Neural cell (in vitro differentiated cells): Measurements from ENCODE around the gene TNFSF9. TPM values are rescaled to one million over a fixed set of nuclear protein-coding genes. Genes with fewer than 3 reads are reported as not detected.

ENCODE experiments used
- H2AFZ ChIP-seq: fragments of 200-600, 300-800 bp; sonication (generic), shearing (Covaris generic); 2 replicates; pipeline ENCODE4 v1.6.0; 2014; ENCODE audit warnings: low read depth, mild to moderate bottlenecking, antibody characterized with exemption, low read length, moderate library complexity
- H3F3A ChIP-seq: fragments of 200-600 bp; shearing (Covaris generic); 2 replicates; pipeline ENCODE4 v1.6.1; 2016; ENCODE audit warnings: mild to moderate bottlenecking, moderate library complexity, mixed read lengths, antibody characterized with exemption, low read length; ENCODE audit not compliant: insufficient read depth, poor library complexity, severe bottlenecking
- H3K27ac ChIP-seq: fragments of 200-600, 300-800 bp; sonication (generic), shearing (Covaris generic); 2 replicates; pipeline ENCODE4 v1.5.1; 2014; ENCODE audit warnings: mild to moderate bottlenecking, low read length, moderate library complexity
- H3K27me3 ChIP-seq: fragments of 300-800, 200-600 bp; sonication (generic), shearing (Covaris generic); 2 replicates; pipeline ENCODE4 v1.6.0; 2014; ENCODE audit warnings: mild to moderate bottlenecking, low read depth, low read length, moderate library complexity; ENCODE audit not compliant: insufficient read depth
- H3K36me3 ChIP-seq: fragments of 300-800, 200-600 bp; sonication (generic), shearing (Covaris generic); 2 replicates; pipeline ENCODE4 v1.5.1; 2014; ENCODE audit warnings: mild to moderate bottlenecking, antibody characterized with exemption, low read length, moderate library complexity; ENCODE audit not compliant: insufficient read depth
- H3K4me2 ChIP-seq: fragments of 300-800, 200-600 bp; sonication (generic), shearing (Covaris generic); 2 replicates; pipeline ENCODE4 v1.6.0; 2014; ENCODE audit warnings: mild to moderate bottlenecking, low read length
- H3K4me3 ChIP-seq: fragments of 300-800, 200-600 bp; sonication (generic), shearing (Covaris generic); 2 replicates; pipeline ENCODE4 v1.5.1; 2014; ENCODE audit warnings: mild to moderate bottlenecking, low read length, moderate library complexity
- H3K79me2 ChIP-seq: fragments of 200-600 bp; shearing (Covaris generic); replicated peaks from 2 replicates; pipeline ENCODE4 v1.6.0; 2014; ENCODE audit warnings: mild to moderate bottlenecking, low read length, moderate library complexity; ENCODE audit not compliant: insufficient read depth
- H3K9ac ChIP-seq: fragments of 300-800, 200-600 bp; sonication (generic), shearing (Covaris generic); 2 replicates; pipeline ENCODE4 v1.6.1; 2016; ENCODE audit warnings: mild to moderate bottlenecking, low read length, mixed read lengths
- H3K9me2 ChIP-seq: fragments of 200-600 bp; shearing (Covaris generic); 2 replicates; pipeline ENCODE4 v1.6.1; 2016; ENCODE audit warnings: mild to moderate bottlenecking, low read length, mixed read lengths; ENCODE audit not compliant: insufficient read depth
- H3K9me3 ChIP-seq: fragments of 200-600, 300-800 bp; sonication (generic), shearing (Covaris generic); 2 replicates; pipeline ENCODE4 v1.6.1; 2016; ENCODE audit warnings: mild to moderate bottlenecking, mixed run types, low read length, moderate library complexity, mixed read lengths
- H4K20me1 ChIP-seq: fragments of 200-600 bp; shearing (Covaris generic); 2 replicates; pipeline ENCODE4 v1.6.1; 2016; ENCODE audit warnings: mild to moderate bottlenecking, mixed run types; ENCODE audit not compliant: insufficient read depth
- EP300 ChIP-seq: fragments of 450-650 bp; conservative IDR thresholded peaks from 2 replicates; pipeline ENCODE4 v1.6.1; 2014; ENCODE audit warnings: antibody characterized with exemption, mild to moderate bottlenecking, moderate library complexity; ENCODE audit not compliant: poor library complexity, severe bottlenecking
- EZH2 ChIP-seq: fragments of 200-600, 300-800 bp; shearing (Covaris generic), sonication (generic); IDR thresholded peaks from 2 replicates; pipeline ENCODE4 v1.6.1; 2014; ENCODE audit warnings: antibody characterized with exemption, low read length, borderline replicate concordance, mild to moderate bottlenecking; ENCODE audit not compliant: insufficient read depth, poor library complexity, severe bottlenecking
- MXI1 ChIP-seq: fragments of 450-650 bp; conservative IDR thresholded peaks from 2 replicates; pipeline ENCODE4 v1.6.1; 2014; ENCODE audit warnings: antibody characterized with exemption, mild to moderate bottlenecking; ENCODE audit not compliant: poor library complexity, severe bottlenecking
- POLR2AphosphoS5 ChIP-seq: IDR thresholded peaks from 2 replicates; pipeline ENCODE4 v1.6.1; 2012
- RAD21 ChIP-seq: fragments of 450-650 bp; conservative IDR thresholded peaks from 2 replicates; pipeline ENCODE4 v1.6.1; 2014; ENCODE audit warnings: antibody characterized with exemption, mild to moderate bottlenecking, moderate library complexity
- SMC3 ChIP-seq: fragments of 450-650 bp; conservative IDR thresholded peaks from 2 replicates; pipeline ENCODE4 v1.6.1; 2014; ENCODE audit warnings: antibody characterized with exemption, mild to moderate bottlenecking, moderate library complexity; ENCODE audit not compliant: poor library complexity
- TAF1 ChIP-seq: IDR thresholded peaks from 2 replicates; pipeline ENCODE4 v1.6.1; 2012; ENCODE audit warnings: low read depth
- polyA plus RNA-seq: library from polyadenylated mRNA; depleted of rRNA; stranded (reverse); fragments of >200 nt; gene quantifications from 2 replicates; pipeline ENCODE4 v1.2.3, GENCODE V29; 2014
- TF ChIP-seq, protein P1 (sequence below): fragments of 450-650 bp; IDR thresholded peaks from 2 replicates; pipeline ENCODE4 v1.5.1; 2014; ENCODE audit warnings: antibody characterized with exemption, mild to moderate bottlenecking, moderate library complexity; ENCODE audit not compliant: poor library complexity, severe bottlenecking
- TF ChIP-seq, protein P2 (sequence below): IDR thresholded peaks from 2 replicates; pipeline ENCODE4 v1.6.1; 2012; ENCODE audit warnings: borderline replicate concordance

Gene TNFSF9
- polyA plus RNA-seq, 1 donor from 2014 or later = 1.3 TPM

DNA sequence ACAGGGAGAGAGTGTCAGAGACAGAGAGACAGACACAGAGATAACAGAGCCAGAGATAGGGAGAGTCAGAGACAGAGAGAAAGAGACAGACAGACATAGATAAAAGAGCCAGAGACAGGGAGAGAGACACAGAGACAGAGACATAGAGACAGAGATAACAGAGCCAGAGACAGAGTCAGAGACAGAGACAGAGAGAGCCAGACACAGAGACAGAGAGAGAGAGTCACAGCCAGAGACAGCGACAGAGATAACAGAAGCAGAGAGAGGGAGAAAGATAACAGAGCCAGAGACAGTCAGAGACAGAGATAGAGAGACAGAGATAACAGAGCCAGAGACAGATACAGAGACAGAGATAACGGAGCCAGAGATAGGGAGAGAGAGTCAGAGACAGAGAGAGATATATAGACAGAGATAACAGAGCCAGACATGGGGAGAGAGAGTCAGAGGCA is 865 bp upstream of the TNFSF9 start:
- Histone ChIP-seq H3K9ac (peak overlapping the region; percentile 78), H3K36me3 (no peaks in the 10 kb centered on the region), H3K4me3 (peak overlapping the region; percentile 85), H3K9me2 (no peaks in the 10 kb centered on the region), H3K9me3 (no peaks in the 10 kb centered on the region), H3K79me2 (no peaks in the 10 kb centered on the region), H3K27ac (no peak overlapping the region), H3K27me3 (peaks cover 33% of the 10 kb centered on the region), H3F3A (no peaks in the 10 kb centered on the region), H3K4me2 (peak overlapping the region; percentile 56), H4K20me1 (no peaks in the 10 kb centered on the region), H2AFZ (no peak overlapping the region)
- TF ChIP-seq, protein P1, sequence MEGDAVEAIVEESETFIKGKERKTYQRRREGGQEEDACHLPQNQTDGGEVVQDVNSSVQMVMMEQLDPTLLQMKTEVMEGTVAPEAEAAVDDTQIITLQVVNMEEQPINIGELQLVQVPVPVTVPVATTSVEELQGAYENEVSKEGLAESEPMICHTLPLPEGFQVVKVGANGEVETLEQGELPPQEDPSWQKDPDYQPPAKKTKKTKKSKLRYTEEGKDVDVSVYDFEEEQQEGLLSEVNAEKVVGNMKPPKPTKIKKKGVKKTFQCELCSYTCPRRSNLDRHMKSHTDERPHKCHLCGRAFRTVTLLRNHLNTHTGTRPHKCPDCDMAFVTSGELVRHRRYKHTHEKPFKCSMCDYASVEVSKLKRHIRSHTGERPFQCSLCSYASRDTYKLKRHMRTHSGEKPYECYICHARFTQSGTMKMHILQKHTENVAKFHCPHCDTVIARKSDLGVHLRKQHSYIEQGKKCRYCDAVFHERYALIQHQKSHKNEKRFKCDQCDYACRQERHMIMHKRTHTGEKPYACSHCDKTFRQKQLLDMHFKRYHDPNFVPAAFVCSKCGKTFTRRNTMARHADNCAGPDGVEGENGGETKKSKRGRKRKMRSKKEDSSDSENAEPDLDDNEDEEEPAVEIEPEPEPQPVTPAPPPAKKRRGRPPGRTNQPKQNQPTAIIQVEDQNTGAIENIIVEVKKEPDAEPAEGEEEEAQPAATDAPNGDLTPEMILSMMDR = no peak
- TF ChIP-seq SMC3 = no peak
- TF ChIP-seq, protein P2, sequence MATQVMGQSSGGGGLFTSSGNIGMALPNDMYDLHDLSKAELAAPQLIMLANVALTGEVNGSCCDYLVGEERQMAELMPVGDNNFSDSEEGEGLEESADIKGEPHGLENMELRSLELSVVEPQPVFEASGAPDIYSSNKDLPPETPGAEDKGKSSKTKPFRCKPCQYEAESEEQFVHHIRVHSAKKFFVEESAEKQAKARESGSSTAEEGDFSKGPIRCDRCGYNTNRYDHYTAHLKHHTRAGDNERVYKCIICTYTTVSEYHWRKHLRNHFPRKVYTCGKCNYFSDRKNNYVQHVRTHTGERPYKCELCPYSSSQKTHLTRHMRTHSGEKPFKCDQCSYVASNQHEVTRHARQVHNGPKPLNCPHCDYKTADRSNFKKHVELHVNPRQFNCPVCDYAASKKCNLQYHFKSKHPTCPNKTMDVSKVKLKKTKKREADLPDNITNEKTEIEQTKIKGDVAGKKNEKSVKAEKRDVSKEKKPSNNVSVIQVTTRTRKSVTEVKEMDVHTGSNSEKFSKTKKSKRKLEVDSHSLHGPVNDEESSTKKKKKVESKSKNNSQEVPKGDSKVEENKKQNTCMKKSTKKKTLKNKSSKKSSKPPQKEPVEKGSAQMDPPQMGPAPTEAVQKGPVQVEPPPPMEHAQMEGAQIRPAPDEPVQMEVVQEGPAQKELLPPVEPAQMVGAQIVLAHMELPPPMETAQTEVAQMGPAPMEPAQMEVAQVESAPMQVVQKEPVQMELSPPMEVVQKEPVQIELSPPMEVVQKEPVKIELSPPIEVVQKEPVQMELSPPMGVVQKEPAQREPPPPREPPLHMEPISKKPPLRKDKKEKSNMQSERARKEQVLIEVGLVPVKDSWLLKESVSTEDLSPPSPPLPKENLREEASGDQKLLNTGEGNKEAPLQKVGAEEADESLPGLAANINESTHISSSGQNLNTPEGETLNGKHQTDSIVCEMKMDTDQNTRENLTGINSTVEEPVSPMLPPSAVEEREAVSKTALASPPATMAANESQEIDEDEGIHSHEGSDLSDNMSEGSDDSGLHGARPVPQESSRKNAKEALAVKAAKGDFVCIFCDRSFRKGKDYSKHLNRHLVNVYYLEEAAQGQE = no peak
- no peak for TF ChIP-seq TAF1
- no peak for TF ChIP-seq EP300

DNA sequence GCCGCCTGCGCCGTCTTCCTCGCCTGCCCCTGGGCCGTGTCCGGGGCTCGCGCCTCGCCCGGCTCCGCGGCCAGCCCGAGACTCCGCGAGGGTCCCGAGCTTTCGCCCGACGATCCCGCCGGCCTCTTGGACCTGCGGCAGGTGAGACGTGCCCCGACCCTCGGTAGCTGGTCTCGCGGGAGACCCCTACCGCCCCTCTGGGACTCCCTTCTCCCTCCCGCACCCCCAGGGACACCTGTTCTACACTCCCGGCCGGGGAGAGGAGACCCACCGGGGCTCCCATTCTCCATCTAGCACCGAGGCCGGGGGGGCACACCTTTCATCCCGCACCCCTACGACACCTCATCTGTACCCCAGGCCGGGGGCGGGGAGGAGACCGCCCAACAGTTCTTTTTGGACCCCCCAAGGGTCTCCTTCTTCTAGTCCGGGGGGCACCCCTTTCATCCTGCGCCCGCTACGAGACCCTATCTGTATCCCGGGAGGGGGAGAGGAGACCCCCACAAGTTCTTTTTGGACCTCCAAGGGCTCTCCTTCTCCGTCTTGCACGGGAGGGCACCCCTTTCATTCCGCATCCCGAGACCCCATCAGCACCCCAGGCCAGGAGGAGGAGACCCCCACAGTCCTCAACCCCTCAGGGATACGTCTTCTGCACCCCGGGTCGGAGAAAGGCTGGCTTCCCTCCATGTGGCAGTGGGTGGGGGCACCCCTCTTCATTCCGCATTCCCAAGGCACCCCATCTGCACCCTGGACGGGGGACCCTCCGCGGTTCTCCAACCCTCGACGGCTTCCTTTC is 533 bp downstream of the TNFSF9 start:
- Histone ChIP-seq H3K4me2 (peak overlapping the region; percentile 65), H3K9me3 (no peaks in the 10 kb centered on the region), H3K4me3 (peak overlapping the region; percentile 85), H2AFZ (no peak overlapping the region), H3K79me2 (no peaks in the 10 kb centered on the region), H3K36me3 (no peaks in the 10 kb centered on the region), H3K27ac (no peak overlapping the region), H3K27me3 (peaks cover 33% of the 10 kb centered on the region), H3F3A (no peaks in the 10 kb centered on the region), H3K9me2 (no peaks in the 10 kb centered on the region), H4K20me1 (no peaks in the 10 kb centered on the region), H3K9ac (peak overlapping the region; percentile 78)
- TF ChIP-seq SMC3 = no peak
- no peak for TF ChIP-seq POLR2AphosphoS5
- no peak for TF ChIP-seq MXI1
- no peak for TF ChIP-seq EP300
- TF ChIP-seq, protein P2 = no peak
- no peak for TF ChIP-seq TAF1
- no peak for TF ChIP-seq RAD21
- TF ChIP-seq, protein P1 = no peak
- no peak for TF ChIP-seq EZH2
